HG02642 (cell line): ENCODE data around the gene ARHGAP15.

Experiments used
- ATAC-seq: cut with Tn5 transposase; IDR thresholded peaks from one replicate; pipeline ENCODE4 v1.9.1; 2021; ENCODE audit warnings: mild to moderate bottlenecking; ENCODE audit not compliant: unreplicated experiment, poor library complexity

The ARHGAP15 gene

DNA sequence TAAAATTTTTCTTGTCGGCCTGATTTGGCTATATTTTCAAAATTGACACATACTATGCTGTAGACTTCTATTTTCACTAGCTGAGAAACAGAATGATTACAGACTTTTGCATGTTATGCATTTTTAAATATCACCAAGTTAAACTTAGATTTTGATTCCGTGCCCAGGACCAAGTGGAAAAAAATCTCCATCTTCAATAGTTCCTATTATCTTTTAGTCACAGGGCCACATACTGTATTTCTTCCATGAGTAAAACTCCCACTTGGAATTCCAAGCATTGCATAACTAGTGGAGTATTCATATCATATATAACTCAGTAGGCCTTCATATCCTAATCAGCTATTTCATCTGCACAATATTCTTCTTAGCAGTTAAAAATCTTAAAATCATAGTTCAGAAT, 470.9 kb downstream of the ARHGAP15 start:
- ATAC-seq, result no peak

DNA sequence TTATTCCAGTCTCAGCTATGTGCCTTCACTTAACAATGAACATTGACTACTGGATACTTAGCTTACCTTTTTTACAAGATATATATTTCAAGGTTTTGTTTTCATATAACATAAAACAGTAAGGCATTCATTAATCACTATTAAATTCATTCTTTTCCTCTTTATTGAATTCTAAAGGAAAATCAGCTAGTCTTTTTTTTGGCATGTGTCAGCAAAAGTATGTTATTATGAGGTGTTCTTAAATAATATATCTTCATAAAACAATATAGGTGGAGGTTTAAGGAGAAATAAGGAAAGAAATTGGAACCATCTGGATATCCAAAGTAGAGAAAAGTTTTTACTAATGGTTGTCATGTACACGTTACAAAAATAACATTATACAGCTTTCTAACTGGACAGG, 472.6 kb downstream of the ARHGAP15 start:
- no peak for ATAC-seq

DNA sequence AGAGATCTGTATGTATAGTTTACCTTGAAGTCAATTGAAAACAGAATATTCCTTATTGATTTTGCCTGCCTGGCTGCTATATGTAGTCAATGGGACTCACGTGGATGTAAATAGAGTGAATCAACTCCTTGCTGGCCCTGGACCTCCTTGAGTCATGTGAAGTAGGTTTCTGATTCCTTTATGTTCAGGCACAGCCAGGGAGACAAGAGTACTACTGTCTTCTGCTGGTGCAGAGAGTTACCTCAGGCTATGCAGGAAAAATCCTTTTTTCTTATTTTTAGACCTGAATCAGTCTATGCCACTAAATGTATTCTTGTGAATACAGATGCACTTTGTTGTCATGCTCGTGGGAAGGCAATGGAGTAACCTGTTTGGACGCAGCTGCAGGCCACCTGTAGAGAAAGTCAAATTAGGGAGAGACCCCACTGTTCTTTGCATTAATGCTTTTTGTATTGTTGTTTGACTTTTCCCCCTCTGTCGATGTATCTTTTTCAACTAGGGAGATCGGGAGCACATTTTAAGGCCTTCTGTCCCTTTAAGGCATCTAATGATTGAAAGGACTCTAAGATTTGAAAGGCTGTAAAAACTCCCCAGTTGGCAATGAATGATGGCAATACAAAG, 473.9 kb downstream of the ARHGAP15 start:
- ATAC-seq, result no peak

DNA sequence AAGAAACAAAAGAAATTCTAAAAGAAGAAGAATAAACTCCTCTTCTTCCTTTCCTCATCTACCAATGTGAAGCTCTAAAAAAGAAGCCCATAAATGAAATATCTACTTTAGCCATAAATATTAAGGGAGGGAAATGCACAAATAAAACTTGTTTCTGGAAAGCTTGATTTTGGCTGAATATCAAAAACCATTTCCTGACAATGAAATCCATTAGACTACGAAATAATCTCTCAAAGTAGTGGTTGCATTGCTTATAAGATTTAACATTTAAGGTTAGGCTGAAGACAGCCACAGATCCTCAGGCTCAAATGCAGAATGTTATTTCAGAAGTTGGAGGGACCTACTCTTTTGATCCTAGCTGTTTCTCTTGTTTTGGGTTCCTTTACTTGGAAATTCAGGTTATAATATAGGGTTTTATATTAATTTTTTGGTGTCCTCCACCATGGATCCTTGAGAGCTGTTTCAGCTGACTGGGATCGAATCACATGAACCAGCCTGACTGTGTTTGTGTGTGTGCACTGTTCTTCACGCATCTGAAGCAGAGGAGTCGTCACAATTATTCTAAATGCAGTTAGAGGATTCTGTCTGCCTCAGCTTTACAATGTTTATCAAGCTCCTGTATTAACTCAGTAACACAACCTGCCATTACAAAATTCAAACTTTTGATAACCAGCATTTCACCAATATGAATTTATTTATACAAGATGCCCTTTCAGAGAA, 474.8 kb downstream of the ARHGAP15 start:
- no peak for ATAC-seq

DNA sequence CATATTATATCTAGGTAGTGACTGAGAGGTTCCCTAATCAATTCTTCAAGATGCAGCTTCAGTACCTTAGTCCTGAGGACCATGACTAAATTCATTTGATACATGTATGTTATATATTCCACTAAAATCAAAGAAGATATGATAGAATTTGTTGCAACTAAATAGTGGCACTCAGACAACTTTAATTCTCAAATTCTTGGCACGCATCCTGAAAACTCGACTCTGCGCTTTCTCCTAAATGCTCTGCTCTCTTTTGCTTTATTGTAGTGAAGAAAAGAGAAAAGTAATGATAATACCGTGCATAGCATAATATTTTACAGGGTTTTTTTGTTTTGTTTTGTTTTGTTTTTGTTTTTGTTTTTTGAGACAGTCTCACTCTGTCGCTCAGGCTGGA, 475.3 kb downstream of the ARHGAP15 start:
- ATAC-seq, result no peak

DNA sequence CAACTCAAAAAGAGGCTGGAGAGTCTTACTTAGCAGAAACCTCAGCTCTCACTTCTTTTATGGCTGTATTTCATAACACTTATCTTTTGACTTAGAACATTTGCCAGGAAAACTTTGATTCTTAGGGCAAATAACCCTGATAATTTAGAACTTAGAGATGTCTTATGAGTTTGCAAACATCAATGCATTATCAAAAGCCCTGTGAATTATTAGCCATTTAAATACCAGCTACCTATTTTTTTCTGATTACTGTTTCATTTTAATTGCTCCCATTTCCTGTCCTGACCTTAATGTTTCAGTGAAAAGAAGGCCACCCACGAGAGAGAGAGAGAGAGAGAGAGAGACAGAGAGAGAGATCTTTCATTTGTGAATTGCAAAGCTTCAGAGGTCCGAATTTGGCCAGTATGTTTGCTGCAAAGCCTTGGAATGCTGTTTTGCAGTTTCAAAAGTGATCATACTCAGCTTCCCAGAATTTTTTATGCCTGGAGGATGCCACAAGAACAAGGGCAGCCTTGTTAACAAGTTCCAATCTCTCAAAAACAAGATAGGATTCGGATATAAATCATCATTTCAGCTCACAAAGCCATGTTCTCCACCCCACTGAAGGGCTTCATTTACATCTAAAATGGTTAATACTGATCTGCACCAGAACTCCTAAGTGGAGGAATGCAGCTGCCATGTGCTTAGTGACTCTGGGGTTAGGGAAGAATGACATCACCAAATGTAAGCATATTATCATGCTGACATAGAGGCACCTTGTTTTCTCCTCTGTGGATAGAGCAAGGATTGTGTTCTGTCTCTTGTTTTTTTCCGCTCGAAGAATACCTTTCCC, 478.2 kb downstream of the ARHGAP15 start:
- ATAC-seq, result no peak

DNA sequence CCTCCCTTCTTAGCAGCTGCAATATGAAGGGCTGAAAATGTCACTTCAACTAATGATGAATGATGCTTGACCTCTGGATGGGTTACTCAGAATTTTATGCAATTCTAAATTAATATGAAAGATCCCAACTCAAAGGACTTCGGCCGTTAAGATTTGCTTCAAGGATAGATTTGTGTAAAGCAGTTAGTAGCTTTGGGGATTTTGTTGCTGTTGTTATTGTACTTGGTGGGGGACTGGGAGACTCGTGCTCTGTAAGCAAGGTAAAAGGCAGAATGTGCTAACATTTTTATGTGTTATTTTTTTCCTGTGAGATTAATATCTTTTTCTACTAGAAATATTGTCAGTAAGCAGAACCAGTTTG, 478.8 kb downstream of the ARHGAP15 start:
- no peak for ATAC-seq

DNA sequence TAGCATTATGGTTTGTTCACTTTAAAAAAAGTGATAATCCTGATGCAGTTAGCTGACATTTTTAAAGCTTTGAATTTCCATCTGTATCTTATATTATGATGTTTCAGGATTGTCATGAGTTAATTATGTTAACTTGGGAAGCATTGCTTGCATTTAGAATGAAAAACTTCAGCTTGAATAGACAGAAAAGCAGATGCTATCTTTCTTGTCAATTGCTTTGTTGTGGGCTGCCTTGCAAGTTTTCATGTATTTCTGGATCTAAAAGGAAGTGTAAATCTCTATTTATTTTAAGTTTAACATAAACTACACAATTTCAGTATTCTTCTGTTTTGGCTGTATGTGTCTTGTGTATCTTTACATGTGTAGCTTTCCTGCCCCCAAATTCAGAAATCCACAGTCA, 479.5 kb downstream of the ARHGAP15 start:
- ATAC-seq, result no peak

DNA sequence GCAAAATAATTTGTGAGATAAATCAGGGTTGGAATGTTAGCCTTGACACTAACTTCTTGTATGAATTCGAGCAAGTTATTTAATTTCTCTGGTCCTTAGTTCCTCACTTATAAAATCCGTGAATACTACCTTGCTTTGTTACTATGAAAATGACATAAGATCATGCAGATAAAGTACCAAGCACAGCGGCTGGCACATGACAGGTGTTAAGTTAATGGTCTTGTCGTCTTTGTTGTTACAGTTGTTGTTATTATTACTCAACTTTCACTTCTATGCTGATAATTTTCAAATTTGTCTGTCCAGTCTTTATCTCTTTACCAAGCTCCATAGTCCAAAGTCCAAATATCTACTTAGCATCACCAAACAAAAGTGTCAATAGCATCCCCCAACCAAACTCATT, 482.1 kb downstream of the ARHGAP15 start:
- no peak for ATAC-seq

DNA sequence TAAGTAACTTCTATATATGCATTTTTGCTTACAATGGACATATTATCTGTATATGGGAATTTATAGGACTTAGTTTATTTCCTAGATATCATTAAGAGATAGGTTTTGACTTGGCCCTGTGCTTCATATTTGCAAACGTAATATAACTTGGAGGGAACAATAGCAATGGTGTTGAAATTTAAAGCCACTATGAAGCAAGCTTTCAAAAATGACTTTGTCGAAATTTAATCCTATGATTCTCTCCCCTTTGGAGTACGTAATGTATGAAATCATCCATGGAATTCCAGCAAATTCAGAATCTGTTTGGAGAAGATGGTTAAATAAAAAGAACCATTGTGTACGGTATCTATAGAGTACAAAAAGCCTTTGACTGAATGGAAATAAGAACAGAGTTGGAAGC, 486.3 kb downstream of the ARHGAP15 start:
- no peak for ATAC-seq

DNA sequence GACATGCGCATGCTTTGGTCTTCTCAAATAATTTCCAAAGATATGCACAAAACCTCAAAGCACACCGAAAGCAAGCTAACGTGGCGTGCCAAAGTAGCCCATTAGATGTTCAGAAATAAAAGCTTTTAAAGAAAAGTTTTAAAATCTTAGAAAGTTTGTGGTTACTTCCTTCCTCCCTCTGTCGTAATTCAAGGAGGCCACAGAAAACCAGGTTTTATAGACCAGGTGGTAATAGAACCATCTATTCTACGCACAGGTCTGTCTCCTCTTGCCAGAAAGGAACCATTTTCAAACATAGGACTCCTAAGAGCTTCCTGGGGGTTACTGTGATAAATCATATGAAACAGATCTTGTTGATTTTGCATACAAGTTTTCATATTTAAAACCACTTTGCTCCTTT, 487.2 kb downstream of the ARHGAP15 start:
- no peak for ATAC-seq

DNA sequence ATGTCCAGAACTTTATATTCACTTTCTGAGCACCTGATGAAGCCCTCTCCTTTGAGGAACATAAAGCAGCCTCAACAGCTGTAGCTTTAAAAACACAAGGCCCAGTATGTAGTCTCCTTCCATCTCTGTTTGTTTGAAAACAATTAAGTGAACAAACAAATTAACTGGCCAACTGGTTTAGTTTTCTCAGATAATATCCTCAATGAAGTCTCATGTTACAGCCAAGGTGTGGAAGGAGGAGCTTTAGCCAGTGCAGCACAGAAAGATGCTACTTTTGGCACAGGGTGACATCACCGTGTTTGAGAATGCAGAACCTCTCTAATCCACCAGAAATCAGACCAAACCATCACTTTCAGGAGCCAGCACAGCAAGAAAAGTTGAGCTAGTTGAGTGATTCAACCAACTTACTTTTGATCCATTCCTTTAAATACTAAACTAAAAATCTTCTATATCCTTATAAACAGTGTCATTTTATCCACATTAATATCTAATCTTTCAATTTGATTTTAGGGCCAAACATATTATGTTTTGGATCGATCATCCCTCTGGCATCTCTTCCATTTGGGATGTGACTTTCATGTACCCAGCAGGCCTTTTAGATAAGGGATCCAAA, 488.7 kb downstream of the ARHGAP15 start:
- ATAC-seq, result no peak

DNA sequence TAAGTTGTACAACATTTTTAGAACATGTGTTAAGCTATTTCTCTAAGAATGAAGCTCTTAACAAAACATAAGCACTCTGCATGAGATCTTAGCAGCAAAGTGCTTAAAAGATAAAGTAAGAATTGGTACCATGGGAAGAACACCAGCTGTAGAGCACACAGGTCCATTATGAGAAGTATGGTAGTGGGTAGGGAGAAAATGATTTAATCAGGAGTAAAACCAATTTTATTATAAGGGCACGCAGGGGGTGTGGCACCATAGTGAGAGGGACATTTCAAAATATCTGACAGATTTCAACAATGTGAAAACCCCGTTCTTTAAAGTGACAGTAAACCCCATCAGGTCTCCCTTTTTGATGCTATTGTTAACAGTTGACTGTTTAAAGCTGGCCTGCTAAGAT, 492.9 kb downstream of the ARHGAP15 start:
- no peak for ATAC-seq

DNA sequence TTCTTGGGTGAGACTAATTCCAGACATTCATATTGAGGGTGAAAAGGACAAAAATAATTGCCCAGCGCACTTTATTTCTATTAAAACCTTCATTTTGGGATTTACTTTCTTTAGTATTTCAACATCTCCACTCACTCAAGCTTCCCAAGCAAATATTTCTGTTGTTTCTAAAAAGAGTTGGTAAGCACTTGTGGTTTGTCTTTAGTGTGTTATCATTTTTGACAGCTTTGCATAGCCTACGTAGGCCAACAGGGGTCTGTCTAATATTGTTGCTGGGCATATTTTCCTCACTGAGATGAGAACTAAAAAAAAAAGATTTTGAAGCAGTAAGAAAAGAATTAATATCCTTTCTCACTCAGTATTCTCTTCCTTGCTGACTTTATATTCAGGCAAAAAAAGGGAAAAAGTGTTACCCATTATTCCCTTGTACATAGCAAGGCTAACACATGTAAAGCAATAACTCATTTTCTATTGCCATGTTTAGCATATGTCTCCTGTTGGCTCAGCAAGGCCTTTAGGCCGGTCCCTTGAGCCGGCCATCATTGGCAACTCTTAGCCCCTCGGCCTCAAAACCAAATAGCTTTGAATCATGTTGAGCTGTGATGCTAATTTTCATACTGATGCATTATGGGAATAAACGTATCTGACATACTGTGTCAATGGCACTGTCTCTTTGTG, 494.2 kb downstream of the ARHGAP15 start:
- no peak for ATAC-seq

DNA sequence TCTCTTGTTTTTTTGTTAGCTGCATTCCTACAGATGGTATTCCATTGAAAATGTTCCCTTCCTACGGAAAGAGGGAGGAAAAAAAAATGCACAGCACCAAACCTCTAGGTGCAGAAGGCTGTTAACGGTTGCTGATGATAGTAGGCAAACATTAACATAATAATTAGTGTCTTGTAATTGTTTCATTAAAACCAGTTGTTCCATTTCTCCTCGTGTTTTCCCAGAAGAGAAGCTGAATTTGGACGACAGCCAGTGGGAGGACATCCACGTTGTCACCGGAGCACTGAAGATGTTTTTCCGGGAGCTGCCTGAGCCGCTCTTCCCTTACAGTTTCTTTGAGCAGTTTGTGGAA, 494.7 kb downstream of the ARHGAP15 start:
- ATAC-seq, result no peak

DNA sequence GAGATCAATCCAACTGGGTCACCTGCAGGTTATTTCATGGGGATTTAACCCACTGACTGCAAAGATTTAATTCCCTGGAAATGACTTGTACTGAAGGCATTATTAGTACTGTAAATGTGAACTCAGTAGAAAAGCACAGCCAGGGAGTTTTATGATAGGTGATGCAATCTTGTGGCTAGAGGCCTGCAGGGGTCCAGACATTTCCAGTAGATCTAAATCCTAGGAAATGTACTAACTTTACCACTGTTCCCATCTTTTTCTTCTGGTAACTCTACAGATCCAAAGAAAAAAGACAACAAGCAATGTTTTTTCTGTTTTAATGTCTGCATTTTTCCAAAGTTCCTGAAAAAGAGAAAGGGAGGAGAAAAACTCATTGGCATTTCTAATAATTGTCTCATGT, 500.1 kb downstream of the ARHGAP15 start:
- no peak for ATAC-seq

DNA sequence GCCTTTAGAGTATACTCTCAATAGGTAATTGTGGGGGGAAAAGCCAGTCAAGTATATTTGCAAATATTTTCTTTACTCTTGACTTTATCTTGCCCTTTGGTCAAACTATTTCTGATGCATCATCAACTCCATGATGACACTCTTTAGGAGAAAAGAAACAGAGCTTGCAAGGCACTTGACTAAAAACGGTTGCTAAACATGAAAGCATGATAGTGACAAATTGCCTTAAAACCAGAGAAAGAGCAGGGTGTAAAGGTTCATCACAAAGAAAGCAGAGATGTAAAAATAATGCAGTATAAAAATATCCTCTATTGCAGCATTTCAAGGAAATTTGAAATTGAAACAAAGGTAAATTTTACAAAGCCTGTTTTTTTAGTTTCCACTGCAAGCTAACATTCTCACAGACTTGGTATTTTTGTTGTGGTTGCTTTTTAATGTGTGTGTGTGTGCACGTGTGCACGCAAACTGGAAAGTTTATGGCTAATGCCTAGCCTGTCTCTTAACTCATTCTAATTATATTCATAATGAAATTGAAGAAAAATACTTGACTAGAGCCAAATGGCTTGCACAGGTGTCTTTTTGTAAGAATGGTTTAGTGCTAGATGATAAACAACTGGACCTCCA, 503.6 kb downstream of the ARHGAP15 start:
- no peak for ATAC-seq

DNA sequence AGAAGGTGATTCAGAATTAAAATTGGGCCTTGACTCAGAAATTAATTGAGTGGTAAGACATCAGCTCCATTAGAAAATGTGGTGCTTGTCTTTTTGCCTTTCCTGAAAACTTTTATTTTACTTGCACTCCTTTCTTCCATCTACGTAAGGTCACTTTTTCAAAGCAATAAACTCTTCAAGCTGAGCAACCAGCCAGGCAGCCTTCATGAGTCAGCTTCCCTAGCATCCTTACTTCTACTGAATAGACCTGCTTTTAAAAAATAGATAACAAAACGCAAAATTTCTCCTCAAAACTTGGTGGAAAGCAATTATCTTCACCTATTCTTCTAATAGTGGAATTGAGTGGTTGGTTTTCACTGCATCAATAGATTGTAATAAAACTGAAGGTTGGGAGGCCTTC, 504.2 kb downstream of the ARHGAP15 start:
- ATAC-seq, result no peak

DNA sequence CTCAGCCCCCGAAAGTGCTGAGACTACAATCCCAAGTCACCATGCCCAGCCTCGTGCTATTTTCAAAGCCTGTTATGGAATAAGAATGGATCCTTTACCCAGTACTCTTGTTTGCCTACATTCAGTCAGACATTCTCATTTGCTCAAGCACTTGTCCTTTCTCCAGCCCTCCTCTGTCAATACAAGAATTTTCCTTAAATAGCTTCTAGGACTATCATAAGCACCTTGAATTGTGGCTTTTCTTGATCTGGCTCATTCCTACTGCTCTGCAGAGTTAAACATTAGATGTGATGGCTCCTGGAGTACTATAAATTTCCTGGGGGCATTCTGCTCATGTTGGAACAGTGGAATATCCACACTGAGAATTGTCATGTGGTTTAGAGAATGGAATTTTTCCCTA, 506.1 kb downstream of the ARHGAP15 start:
- no peak for ATAC-seq

DNA sequence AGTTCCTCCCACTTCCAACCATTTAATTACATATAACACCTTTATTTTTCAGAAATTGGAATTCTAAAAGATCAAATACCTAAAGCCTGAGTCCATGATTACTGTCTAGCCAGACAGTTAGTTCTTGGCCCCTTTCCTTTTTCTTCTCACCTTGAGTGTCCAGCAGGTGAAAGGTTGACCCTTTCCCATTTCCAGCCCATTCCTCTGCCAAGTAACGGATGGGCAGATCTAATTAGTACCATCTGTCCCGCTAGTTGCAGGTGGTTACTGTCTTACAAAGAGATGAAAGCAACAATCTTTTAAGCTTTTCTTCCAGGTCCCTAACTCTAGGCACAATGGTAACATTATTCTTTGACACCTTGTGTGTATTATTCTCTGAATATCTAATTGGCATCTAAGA, 506.7 kb downstream of the ARHGAP15 start:
- no peak for ATAC-seq
